HK-2 (cell line): ENCODE results near the gene DDX54.
"Not testable (repeated sequence)": the region's sequence is repeated elsewhere in the genome, so short reads cannot be mapped to it uniquely, and the experiment has no call there.

Experiments
- DNase-seq: peaks from one replicate; pipeline ENCODE4 v3.0.0-alpha.2; 2018; ENCODE audit not compliant: unreplicated experiment

Gene DDX54

GRCh38 chr12:113216027-113216426 lies 30.7 kb upstream of the DDX54 start:
- no peak for DNase-seq

GRCh38 chr12:113214895-113215400 lies 29.7 kb upstream of the DDX54 start:
- peak; percentile 84 for DNase-seq

- DNase-seq, result no peak
These were observed 25.9 kb upstream of the DDX54 start for GRCh38 chr12:113211160-113211559.

GRCh38 chr12:113208041-113208934 lies 23.0 kb upstream of the DDX54 start:
- DNase-seq, result no peak

- DNase-seq, result no peak
These were observed 22.3 kb upstream of the DDX54 start for GRCh38 chr12:113207613-113208040.

- DNase-seq, result not testable (repeated sequence)
These were observed 21.5 kb upstream of the DDX54 start for GRCh38 chr12:113206802-113207201.

GRCh38 chr12:113204804-113205203 lies 19.5 kb upstream of the DDX54 start:
- DNase-seq, result no peak

- DNase-seq, result no peak
These were observed 18.8 kb upstream of the DDX54 start for GRCh38 chr12:113203852-113204760.

GRCh38 chr12:113202300-113203075 lies 17.2 kb upstream of the DDX54 start:
- no peak for DNase-seq

- DNase-seq, result no peak
These were observed 16.2 kb upstream of the DDX54 start for GRCh38 chr12:113201187-113202177.

- no peak for DNase-seq
These were observed 14.9 kb upstream of the DDX54 start for GRCh38 chr12:113200021-113200797.

GRCh38 chr12:113198296-113198695 lies 13.0 kb upstream of the DDX54 start:
- no peak for DNase-seq

- DNase-seq, result no peak
These were observed 12.3 kb upstream of the DDX54 start for GRCh38 chr12:113197518-113198077.

GRCh38 chr12:113196990-113197389 lies 11.7 kb upstream of the DDX54 start:
- peak; percentile 65 for DNase-seq

GRCh38 chr12:113196582-113196981 lies 11.3 kb upstream of the DDX54 start:
- DNase-seq, result no peak

GRCh38 chr12:113195598-113195997 lies 10.3 kb upstream of the DDX54 start:
- no peak for DNase-seq

GRCh38 chr12:113194971-113195391 lies 9.7 kb upstream of the DDX54 start:
- DNase-seq, result peak; percentile 44

GRCh38 chr12:113191227-113191626 lies 5.9 kb upstream of the DDX54 start:
- no peak for DNase-seq

- DNase-seq, result no peak
These were observed 5.5 kb upstream of the DDX54 start for GRCh38 chr12:113190761-113191160.
